Posterior vena cava (tissue), 2 donors: Measurements from ENCODE around the gene LSS. TPM values are rescaled to one million over a fixed set of nuclear protein-coding genes. Genes with fewer than 3 reads are reported as not detected.
"Not testable (repeated sequence)": the region's sequence is repeated elsewhere in the genome, so short reads cannot be mapped to it uniquely, and the experiment has no call there.

ENCODE experiments used
- DNase-seq: peaks from one replicate; pipeline ENCODE4 v3.0.0-alpha.2; 2020; ENCODE audit warnings: low spot score
- intact Hi-C, 2 donors: fragments of 100-400 bp; cut with DNase I; formaldehyde crosslinking; loops; one replicate each; pipeline versions ENCODE4 v1.14.1 to v1.14.2; 2022 to 2023
- total RNA-seq, 2 donors: library from RNA; stranded (reverse); fragmentation: NEBNext Ultra II Directional; extraction: Animal tissue kit (Norgen Biotek cat#: 25700); gene quantifications; one replicate each; pipeline ENCODE4 v1.2.1, GENCODE V29; 2021
- donor health status: DM: yes; HTN: yes; CAD: no.
- donor health status: DM: yes; HTN: yes; CAD: no.

Gene LSS
- total RNA-seq, 2 donors from 2014 or later, result 42.5 to 65.0 TPM

DNA sequence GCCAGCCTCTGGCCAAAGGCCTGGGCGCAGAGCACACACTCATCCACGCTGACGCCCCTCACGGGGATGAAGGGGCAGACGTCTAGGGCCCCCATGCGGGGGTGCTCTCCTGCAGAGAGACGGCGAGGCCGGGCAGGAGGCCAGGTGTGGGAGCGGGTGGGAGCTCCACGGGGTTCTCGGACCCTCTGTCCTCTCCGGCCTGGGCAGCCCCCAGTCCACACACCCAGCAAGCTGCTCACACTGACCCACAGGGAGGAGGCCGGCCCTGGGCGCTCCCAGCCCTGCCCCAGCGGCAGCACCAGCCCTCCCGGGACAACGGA is 75.7 kb downstream of the LSS start:
- intact Hi-C loops, result loop anchor here (10.0 kb wide), 2 partner anchors 62 to 72 kb away; partner anchors contain the start of gene LSS (in 1 of the 2)
- DNase-seq, result peak; percentile 68

DNA sequence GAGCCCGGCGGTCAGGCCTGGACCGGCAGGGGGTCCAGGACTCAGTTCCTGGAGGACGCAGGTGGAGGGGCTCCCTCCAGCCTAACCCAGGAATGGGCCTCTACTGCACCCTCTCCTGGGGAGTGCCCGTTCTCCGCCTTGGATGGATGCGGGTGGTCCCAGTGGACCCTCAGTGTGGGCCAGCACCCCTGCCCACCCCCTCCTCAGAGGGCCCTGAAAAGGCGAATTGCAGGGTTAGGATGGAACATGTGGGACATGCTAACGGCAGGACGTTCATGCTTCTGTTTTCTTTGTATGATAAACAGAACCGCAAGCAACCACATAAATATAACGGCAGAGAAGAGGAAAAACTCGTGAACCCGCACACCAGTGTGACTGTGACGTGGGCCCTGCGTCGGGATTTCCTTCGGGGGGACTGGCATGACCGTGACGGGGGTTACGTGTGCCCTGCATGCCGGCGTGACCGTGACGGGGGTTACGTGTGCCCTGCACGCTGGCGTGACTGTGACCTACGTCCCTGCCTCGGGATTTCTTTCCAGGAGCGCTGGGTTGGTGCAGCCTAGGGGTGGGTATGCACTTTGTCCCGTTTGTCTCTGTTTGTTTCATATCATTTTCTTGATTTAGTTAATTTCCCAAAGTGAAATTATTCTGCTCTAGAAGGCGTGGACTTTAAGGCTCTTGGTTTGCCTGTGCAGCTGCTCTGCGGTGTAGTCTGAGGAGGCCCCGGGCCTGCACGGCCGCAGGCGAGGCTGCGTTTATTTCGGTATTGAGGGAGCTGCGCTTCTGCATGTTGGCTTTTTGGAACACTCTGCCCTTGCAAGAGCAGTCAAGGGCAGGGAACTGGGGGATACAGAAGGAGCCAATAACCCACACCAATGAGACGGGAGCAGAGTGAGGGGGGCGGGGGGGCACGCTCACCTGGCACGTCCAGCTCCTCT is 76.3 kb downstream of the LSS start:
- no peak for DNase-seq
- intact Hi-C loops, result loop anchor here (10.0 kb wide), 2 partner anchors 63 to 73 kb away; partner anchors contain the start of gene LSS (in 1 of the 2)

DNA sequence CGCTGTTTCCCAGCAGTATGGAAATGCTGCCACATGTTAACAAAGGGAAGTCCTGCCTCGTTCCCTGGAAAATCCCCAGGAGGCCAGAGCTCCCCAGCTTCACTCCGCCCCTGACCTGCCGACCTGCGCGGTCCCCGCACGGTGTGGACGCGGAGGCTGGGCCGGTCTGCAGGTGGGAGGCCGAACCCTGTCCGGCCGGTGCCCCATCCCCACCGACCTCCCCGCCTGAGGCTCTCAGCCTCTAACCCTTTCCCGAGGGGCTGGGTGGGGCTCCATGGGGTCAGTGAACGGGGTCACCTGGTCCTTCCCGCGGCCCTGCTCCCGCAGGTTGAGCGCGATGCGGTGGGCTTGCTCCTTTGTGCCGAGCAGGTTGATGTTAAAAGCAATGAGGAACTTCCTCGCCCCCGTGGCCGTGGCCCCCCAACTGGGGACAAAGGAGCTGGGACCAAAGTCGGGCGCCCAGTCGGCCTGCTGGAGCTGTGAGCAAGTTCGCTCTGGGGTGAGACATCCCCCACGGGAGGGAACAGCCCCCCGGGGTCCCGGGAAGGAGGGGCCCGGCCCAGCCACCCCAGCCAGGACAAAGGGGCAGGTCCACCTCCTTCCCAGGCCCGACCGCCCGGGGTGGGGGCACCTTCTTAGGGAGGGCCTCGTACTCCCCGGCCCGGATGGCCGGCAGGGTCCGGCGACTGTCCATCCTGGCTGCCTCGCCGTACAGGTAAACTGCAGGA is 77.1 kb downstream of the LSS start:
- intact Hi-C loops, result loop anchor here (10.0 kb wide), 2 partner anchors 63 to 73 kb away; partner anchors contain the start of gene LSS (in 1 of the 2)

DNA sequence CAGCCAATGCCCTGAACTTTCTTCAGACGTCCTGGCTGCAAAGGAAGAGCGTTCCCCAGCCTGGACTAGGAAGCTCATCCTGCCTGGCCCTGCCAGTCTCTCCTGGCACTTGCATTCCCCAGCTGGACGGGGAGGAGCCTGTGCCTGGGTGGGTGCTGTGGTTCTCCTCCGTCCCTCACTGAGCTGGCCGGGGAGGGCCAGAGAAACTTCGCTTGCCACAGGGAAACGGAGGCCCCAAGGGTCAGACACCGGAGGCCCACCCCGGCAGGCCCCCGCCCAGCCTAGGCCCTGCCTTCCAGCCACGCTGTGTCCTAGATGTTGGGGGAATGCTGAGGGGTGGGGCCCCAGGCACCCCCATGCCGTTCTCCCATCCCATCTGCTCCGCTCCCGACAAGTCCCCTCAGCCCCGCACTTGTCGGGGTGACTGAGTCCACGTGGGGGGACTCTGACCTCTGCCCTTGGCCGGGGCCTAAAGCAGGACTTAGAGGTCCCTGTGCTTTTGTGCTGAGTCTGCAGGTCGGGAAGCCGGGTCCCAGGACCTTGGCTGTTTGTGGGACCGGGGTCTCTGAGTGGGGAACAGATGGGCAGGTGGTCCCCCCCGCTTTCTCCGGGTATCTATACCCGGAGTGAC is 78.0 kb downstream of the LSS start:
- intact Hi-C loops, result loop anchor here (10.0 kb wide), 2 partner anchors 64 to 74 kb away; partner anchors contain the start of gene LSS (in 1 of the 2)

More for the DNA sequence above, 77.1 kb downstream of the LSS start:
- DNase-seq, result peak; percentile 75

DNA sequence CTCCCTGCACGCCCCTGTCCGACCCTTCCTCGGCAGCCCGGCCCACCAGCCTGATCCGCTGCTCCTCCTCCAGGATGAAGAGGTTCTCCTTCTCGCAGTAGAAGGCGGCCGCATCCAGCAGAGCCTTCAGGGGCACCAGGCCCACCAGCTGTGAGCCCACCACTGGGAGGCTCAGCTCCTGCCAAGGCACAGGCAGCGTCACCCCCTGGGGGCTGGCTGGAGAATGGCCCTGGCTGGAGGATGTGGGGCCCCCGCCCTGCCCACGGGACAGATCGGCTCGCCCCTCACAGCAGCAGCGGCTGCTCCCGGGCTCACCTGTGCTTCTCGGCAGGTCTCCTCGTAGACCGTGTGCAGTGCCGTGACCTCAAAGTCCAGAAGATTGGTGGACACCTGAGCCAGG is 78.5 kb downstream of the LSS start:
- intact Hi-C loops, result loop anchor here (10.0 kb wide), 2 partner anchors 65 to 75 kb away; partner anchors contain the start of gene LSS (in 1 of the 2)
- peak; percentile 69 for DNase-seq

More for the DNA sequence above, 78.0 kb downstream of the LSS start:
- peak; percentile 79 for DNase-seq

DNA sequence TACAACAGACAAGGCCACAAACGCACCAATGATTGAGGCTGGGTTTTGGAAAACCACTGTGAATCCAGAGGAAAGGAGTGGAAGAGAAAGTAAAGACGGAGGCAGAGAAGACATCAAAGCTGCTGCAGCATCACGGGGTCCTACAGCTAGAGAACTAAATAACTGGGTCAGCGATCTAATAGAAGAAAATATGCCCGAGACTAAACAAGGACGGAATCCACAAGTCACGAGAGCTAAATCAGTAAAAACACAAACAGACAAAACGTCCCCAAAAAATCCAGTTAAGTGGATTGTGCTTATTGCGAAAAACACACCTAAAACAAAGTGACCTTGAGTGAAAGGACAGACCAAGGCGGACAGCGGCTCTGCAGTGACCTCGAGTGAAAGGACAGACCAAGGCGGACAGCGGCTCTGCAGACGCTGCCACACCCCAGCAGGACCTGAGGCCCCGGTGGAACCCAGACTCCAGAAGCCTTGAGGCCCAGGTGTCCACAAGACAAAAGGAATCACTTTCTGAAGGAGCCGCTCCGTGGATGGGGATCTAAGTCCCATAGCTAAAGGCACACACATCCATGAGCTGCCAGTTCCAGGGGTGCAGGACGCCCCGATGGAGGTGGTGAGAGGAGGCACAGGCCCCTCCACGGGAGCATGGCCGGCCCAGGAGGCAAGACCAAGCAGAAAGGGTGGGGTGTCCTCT is 79.2 kb downstream of the LSS start:
- peak; percentile 77 for DNase-seq
- intact Hi-C loops, result no loop called here

DNA sequence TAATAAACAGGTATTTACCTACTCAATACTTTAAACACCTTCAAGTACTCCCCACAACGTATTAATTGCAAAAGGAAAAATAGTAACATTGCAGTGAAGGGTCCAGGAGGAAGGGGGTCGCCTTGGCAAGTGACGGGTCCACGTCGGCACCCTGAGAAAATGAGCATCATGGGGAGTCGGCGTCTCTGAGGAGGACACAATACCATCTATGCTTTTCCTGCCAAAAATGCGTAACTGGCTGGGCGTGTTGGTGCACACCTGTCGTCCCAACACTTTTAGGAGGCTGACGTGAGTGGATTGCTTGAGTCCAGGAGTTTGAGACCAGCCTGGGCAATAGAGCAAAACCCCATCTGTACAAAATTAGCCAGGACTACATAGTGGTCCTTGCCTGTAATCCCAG is 80.5 kb downstream of the LSS start:
- intact Hi-C loops, result no loop called here
- no peak for DNase-seq

DNA sequence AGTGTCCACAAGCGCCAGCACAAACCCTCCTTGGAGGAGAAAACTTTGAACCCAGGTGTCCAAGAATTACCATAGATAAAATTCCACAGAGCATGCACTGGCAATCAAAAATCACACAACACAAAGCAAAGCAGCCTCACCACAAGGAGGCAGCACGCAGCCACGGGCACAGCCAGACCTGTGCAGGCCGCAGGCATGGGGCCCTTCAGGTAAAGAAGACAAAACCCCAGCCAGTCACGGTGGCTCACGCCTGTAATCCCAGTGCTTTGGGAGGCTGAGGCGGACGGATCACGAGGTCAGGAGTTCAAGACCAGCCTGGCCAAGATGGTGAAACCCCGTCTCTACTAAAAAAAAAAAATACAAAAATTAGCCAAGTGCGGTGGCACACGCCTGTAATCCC is 81.1 kb downstream of the LSS start:
- DNase-seq, result peak; percentile 78
- intact Hi-C loops, result not testable (repeated sequence)

DNA sequence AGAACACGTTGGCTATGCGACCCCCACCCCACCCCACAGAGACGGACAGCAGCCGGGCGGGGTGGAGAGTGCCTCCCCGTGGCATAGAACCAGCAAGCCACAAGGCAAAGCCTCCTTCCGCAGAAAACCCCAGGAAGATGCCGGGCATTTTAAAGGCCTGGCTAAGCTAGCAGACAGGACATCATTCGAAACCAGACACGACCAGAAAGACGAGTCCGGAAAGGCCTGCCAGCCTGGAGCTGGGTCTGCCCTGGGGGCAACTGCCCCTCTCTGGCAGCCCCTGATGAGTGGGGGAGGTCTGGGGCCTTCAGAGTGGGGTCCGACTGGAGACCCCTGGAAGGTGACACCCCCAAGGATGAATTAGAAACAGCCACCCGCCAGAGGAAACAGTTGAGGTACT is 81.7 kb downstream of the LSS start:
- no peak for DNase-seq
- intact Hi-C loops, result no loop called here

DNA sequence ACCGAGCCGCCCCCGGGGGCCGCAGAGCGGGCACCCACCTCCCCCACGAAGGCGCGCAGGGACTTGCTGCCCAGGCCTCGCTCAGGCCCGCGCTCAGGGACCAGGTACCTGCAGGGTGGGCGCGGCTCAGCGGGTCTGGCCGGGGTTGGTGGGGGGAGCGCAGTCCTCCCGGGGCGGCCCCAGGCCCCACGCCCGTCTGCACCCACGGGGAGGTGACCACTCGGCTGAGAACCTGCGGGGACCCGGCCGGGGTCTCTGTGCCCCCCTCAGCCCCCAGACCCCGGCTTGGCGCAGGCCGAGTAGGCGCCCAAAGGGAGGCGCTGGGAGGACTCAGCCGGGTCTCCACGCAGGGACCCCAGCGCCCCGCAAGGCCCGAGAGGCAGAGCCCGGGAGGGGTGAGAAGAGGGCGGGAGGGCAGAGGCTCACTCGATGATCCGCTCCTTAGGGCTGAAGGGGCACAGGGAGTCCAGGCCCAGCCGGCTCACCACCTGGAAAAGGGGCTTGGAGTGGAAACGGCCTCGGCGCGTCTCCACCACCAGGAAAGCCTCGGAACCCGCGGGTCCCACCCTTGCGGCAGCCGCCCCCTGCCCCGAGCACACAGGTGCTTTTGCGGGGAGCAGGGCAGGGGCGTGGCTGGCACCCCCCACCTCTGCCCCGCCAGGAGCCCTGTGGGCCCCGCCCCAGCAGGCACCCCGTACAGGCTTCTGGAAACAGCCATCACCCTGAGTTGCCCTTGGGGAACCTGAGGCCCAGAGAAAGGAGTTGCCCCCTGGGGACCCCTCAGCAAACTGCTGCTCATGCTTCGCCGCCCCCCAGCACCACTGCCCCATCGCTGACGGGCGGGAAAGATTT is 82.5 kb downstream of the LSS start:
- intact Hi-C loops, result no loop called here
- peak; percentile 78 for DNase-seq

DNA sequence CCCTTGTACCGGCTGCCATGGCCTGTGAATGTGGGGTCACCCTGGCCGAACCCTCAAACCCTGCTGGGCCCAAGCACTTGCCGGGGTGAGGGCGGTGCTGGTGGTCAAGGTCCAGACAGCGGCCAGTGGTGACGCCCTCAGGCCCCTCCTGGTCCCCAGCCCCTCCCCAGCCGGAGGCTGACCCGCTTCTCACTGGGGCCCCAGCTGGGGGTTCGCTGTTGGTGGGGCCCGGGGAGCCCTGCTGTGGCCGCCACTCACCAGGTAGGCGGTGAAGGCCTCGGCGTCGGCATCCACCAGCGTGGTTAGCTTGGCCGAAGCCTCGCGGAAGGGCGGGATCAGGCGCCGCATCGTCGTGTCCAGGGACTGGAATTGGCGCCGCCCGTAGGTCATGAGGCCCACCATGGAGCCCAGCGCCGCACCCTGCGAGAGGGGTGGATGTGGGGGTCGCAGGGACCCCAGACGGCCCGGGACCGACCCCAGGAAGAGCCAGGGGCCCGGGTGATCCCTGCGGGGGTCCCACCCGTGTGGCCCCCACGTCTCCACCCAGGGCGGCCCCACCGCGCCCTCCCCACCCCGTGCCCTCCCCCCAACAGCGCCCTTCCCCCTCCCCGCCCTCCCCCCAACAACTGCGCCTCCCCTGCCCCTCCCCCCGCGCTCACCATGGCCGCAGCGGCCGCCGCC is 83.3 kb downstream of the LSS start:
- peak; percentile 80 for DNase-seq
- intact Hi-C loops, result no loop called here

DNA sequence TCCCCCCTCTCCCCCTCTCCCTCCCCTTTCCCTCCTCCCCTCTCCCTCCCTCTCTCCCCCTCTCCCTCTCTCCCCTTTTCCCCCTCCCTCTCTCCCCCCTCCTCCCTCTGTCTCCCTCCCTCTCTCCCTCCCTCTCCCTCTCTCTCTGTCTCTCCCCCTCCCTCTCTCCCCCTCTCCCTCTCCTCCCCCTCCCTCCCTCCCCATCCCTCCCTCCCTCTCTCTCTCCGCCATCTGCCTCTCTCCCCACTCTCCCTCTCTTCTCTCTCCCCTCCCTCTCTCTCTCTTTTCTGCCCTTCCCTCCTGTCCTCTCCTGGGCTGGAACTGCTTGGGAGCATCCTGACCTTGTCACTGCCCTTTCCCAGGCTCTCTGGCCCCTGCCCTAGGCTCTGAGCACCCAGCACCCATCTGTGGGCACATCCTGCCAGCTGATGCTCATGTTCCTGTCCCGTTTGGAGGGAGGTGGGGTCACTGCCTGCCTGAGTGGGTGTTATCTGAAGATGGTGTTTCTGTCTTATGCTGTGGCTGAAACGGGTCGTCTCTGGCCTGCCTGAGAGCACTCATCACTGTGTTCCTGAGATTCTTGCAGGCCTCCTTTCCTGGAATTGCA is 84.0 kb downstream of the LSS start:
- DNase-seq, result peak; percentile 73
- intact Hi-C loops, result no loop called here

DNA sequence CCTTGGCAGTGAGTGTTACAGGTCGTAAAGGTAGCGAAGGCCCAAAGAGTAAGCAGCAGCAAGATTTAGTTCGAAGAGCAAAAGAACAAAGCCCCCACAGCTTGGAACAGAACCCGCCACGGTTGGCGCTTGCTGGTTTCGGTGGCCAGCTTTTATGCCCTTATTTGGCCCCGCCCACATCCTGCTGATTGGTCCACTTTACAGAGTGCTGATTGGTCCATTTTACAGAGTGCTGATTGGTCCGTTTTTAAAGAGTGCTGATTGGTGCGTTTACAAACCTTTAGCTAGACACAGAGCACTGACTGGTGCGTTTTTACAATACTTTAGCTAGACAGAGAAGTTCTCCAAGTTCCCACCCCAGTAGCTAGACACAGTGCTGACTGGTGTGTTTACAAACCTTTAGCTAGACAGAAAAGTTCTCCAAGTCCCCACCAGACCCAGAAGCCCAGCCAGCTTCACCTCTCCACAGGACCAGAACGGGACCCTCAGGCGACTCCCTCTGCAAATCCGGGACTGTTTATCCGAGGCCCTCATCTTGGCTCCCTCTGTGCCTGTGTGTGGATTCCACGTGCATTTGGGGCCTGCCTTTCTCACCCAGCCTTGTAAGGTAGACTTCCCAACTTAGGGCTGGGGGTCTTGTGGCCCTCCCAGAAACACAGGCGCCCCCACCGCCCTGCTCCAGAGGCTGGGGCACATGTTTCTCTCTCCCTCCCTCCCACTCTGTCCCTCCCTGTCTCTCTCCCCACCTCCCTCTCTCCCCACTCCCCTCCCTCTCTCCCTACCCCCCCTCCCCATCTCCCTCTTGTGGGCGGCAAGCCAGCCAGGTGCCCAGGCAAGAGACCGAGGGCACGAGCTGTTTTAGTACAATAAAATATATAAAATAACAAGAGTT is 85.7 kb downstream of the LSS start:
- no peak for DNase-seq
- intact Hi-C loops, result no loop called here

DNA sequence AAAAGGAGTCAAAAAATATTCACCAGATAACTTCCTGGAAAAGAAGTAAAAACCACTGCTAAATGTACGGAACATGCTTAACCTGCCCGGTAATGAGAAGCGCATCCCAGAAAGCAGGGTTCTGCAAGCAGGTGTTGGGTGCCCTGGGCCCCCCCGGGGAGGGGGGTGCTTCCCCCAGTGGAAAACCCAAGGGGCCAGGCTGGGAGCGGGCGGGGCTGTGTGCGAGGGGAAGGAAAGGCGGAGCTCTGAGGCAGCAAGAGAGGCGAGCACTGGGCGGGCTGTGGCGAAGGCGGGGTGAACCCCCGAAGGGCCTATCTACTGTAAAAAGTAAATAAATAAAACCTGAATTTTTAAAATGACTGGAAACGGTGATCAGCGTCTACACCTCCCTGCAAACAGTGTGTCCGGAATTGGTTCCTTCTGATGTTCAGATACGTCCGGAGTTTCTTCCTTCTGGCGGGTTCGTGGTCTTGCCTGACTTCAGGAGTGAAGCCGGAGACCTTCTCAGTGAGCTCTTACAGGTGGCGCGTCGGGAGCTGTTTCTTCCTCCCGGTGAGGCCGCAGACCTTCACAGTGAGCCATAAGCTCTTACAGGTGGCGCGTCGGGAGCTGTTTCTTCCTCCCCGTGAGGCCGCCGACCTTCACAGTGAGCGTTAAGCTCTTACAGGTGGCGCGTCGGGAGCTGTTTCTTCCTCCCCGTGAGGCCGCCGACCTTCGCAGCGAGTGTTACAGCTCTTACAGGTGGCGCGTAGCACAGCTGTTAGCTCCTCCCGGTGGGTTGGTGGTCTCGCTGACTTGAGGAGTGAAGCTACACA is 86.6 kb downstream of the LSS start:
- no peak for DNase-seq
- intact Hi-C loops, result no loop called here

DNA sequence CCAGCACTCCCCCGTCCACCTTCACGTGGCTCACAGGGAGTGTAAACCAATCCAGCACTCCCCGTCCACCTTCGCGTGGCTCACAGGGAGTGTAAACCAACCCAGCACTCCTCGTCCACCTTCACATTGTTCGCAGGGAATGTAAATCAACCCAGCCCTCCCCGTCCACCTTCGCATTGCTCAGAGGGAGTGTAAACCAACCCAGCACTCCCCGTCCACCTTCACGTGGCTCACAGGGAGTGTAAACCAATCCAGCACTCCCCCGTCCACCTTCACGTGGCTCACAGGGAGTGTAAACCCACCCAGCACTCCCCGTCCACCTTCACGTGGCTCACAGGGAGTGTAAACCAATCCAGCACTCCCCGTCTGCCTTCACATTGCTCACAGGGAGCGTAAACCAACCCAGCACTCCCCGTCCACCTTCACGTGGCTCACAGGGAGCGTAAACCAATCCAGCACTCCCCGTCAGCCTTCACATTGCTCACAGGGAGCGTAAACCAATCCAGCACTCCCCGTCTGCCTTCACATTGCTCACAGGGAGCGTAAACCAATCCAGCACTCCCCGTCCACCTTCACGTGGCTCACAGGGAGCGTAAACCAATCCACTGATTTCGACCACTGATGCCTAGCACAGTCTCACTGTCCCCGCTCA is 88.1 kb downstream of the LSS start:
- DNase-seq, intact Hi-C loops: not testable (repeated sequence)
